Panc1 (cell line): Measurements from ENCODE around the gene TXN2.

Experiments used
- POLR2AphosphoS5 ChIP-seq: IDR thresholded peaks from 2 replicates; pipeline ENCODE4 v1.6.1; 2012; ENCODE audit warnings: mild to moderate bottlenecking, low read depth, low read length, moderate library complexity
- TF ChIP-seq, protein P1 (sequence below): fragments of 450-650 bp; IDR thresholded peaks from 2 replicates; pipeline ENCODE4 v1.5.1; 2017; ENCODE audit warnings: mild to moderate bottlenecking
- TF ChIP-seq, protein P2 (sequence below), 2 experiments: IDR thresholded peaks; 2 replicates each; pipeline ENCODE4 v1.6.1; 2011 to 2012; ENCODE audit warnings: low read depth in 2 of 2, control low read depth in 1 of 2, low read length in 1 of 2, mild to moderate bottlenecking in 1 of 2, moderate library complexity in 1 of 2; ENCODE audit not compliant: insufficient read depth in 1 of 2

DNA sequence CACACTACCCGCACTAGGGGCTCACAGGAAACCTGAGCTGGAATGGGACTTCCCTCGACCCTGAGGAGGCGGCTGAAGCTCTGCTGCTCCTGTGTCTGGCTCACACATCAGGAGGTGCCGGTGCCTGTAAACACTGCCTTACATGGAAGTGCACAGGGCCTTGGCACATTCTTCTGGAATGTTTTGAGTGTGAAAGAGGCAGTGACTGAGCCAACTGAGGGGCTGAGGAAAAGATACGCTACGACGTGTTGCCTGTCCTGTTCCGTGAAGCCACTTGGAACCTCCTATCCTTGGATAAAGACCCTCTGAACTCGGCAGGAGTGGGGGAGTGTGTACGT is 10.5 kb downstream of the TXN2 start:
- TF ChIP-seq, protein P1, sequence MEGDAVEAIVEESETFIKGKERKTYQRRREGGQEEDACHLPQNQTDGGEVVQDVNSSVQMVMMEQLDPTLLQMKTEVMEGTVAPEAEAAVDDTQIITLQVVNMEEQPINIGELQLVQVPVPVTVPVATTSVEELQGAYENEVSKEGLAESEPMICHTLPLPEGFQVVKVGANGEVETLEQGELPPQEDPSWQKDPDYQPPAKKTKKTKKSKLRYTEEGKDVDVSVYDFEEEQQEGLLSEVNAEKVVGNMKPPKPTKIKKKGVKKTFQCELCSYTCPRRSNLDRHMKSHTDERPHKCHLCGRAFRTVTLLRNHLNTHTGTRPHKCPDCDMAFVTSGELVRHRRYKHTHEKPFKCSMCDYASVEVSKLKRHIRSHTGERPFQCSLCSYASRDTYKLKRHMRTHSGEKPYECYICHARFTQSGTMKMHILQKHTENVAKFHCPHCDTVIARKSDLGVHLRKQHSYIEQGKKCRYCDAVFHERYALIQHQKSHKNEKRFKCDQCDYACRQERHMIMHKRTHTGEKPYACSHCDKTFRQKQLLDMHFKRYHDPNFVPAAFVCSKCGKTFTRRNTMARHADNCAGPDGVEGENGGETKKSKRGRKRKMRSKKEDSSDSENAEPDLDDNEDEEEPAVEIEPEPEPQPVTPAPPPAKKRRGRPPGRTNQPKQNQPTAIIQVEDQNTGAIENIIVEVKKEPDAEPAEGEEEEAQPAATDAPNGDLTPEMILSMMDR, result no peak
- TF ChIP-seq, protein P2, sequence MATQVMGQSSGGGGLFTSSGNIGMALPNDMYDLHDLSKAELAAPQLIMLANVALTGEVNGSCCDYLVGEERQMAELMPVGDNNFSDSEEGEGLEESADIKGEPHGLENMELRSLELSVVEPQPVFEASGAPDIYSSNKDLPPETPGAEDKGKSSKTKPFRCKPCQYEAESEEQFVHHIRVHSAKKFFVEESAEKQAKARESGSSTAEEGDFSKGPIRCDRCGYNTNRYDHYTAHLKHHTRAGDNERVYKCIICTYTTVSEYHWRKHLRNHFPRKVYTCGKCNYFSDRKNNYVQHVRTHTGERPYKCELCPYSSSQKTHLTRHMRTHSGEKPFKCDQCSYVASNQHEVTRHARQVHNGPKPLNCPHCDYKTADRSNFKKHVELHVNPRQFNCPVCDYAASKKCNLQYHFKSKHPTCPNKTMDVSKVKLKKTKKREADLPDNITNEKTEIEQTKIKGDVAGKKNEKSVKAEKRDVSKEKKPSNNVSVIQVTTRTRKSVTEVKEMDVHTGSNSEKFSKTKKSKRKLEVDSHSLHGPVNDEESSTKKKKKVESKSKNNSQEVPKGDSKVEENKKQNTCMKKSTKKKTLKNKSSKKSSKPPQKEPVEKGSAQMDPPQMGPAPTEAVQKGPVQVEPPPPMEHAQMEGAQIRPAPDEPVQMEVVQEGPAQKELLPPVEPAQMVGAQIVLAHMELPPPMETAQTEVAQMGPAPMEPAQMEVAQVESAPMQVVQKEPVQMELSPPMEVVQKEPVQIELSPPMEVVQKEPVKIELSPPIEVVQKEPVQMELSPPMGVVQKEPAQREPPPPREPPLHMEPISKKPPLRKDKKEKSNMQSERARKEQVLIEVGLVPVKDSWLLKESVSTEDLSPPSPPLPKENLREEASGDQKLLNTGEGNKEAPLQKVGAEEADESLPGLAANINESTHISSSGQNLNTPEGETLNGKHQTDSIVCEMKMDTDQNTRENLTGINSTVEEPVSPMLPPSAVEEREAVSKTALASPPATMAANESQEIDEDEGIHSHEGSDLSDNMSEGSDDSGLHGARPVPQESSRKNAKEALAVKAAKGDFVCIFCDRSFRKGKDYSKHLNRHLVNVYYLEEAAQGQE (IDR thresholded peaks at IDR 0.05; ENCODE audit: insufficient read depth in 1 of 2, low read depth in 2 of 2, low read length in 1 of 2), result no peak
- TF ChIP-seq POLR2AphosphoS5, result no peak
